ENCODE measurements around the gene ZNF665.

GRCh38 chr19:53158119-53158656 is 35.0 kb downstream of the ZNF665 start:
- TF ChIP-seq CTCF (conservative IDR thresholded peaks at IDR 0.05; ENCODE audit: low read depth, low read length): no peak
- TF ChIP-seq EZH2phosphoT487 (IDR thresholded peaks at IDR 0.05; ENCODE audit: borderline replicate concordance, low read length): no peak
